AG04449 (cell line): ENCODE data around the gene FREM3.

Experiments
- CTCF ChIA-PET: fragments of 350-600 bp; formaldehyde crosslinking; extraction: SDS; loops from one replicate; lab custom pipeline; 2021; ENCODE audit warnings: antibody characterized with exemption; lab: Yijun Ruan, JAX
- POLR2A ChIA-PET: fragments of 400-600, 350-600 bp; formaldehyde crosslinking; extraction: SDS; loops from one replicate; lab custom pipeline; 2020; ENCODE audit warnings: antibody characterized with exemption, inconsistent platforms; lab: Yijun Ruan, JAX
- DNase-seq: peaks from one replicate; pipeline ENCODE4 v3.0.0-alpha.2; 2010; ENCODE audit warnings: low read depth, low spot score
- H3K4me3 ChIP-seq: 2 replicates; pipeline ENCODE4 v1.5.1; 2011; ENCODE audit warnings: low read depth, mild to moderate bottlenecking, control low read depth, low read length
- CTCF ChIP-seq: IDR thresholded peaks from one replicate; pipeline ENCODE4 v1.5.1; 2011; ENCODE audit warnings: mild to moderate bottlenecking, moderate library complexity, low read length, control low read depth, inconsistent platforms; ENCODE audit not compliant: insufficient read depth; ENCODE audit errors: missing control alignments

The FREM3 gene

GRCh38 chr4:143711543-143712154 lies 11.2 kb upstream of the FREM3 start:
- ChIA-PET POLR2A (no interaction called here), CTCF (no interaction called here)
- TF ChIP-seq CTCF = no peak
- no peak for DNase-seq
- H3K4me3 ChIP-seq = no peak overlapping the region

- no peak for TF ChIP-seq CTCF
- ChIA-PET POLR2A (no interaction called here), CTCF (no interaction called here)
- DNase-seq = no peak
- H3K4me3 ChIP-seq = no peak overlapping the region
Observed at GRCh38 chr4:143701365-143701764, 890 bp upstream of the FREM3 start.

DNA sequence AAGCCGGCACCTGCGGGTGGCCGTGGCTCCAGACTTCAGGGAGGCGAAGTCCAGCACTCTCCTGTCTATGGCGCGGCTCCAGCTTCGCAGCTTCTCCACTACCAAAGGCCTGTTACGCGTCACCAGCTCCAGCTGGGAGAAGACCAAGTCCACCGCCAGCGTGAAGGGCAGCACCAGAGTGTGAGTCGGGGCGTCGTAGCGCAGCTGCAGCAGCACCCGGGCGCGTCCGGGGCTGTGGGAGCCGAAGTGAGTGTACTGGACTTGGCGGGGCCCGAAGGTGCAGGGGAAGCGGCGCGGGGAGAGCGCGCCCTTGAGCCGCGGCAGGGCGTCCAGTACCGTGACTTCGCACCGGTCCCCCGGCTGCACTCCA lies 444 bp downstream of the FREM3 start:
- H3K4me3 ChIP-seq = no peak overlapping the region
- ChIA-PET CTCF (no interaction called here), POLR2A (no interaction called here)
- no peak for TF ChIP-seq CTCF
- no peak for DNase-seq

DNA sequence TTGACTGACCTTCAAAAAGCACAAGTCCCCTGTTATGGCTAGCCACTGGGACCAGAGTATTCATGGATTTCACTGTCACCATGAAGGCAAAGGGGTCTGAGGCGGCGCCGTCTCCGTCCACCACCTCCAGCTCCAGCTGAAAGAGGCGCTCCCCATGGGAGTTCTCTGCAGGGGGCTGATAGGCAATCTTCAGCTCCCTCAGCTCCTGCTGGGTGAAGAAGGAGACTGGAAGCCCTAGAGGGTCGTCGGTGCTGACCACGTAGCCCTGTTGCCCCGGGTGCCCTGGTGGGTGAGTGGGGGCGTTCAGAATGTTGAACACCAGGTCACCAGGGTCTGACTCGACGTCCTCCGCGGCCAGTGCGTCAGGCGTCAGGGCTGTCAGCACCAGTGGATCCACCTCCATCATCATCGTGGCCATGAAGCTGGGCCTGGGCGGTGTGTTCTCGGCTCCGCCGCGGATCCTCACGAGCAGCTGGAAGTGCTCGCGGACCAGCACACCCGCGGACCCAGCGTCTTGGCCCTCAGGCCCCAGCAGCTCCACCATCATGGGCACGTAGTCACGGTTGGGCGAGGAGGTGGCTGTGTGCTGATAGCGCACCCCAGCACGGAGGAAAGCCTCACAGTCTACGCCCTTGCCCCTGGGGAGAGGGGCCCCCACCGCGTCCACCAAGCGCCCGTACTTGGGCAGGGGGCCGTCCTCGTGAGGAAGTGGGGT lies 987 bp downstream of the FREM3 start:
- POLR2A ChIA-PET = interaction anchor here (0.6 kb wide), 1 partner anchor 24 kb away, joined by 4 read pairs; no protein-coding TSS in a partner anchor
- CTCF ChIA-PET = no interaction called here
- TF ChIP-seq CTCF = no peak
- no peak overlapping the region for H3K4me3 ChIP-seq
- DNase-seq = no peak

DNA sequence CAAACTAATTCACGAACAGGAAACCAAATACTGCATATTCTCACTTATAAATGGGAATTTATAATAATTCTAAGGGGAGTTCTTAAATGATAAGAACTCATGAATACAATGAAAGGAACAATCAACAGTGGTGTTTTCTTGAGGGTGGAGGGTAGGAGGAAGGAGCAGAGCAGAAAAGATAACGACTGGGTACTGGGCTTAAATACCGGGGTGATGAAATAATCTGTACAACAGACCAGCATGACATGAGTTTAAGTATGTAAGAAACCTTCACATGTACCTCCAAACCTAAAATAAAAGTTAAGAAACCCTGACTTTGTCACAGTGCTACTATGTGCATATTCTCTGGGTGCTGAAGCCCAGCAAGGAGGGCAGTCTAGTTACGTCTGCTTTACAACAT lies 6.6 kb downstream of the FREM3 start:
- no peak overlapping the region for H3K4me3 ChIP-seq
- POLR2A ChIA-PET = no interaction called here
- no peak for TF ChIP-seq CTCF
- CTCF ChIA-PET = no interaction called here
- no peak for DNase-seq

- ChIA-PET CTCF (no interaction called here), POLR2A (no interaction called here)
Observed at GRCh38 chr4:143692241-143692640, 8.2 kb downstream of the FREM3 start.

More at GRCh38 chr4:143692241-143692640, 8.2 kb downstream of the FREM3 start:
- TF ChIP-seq CTCF = no peak
- H3K4me3 ChIP-seq = no peak overlapping the region
- no peak for DNase-seq
